Omental fat pad (tissue), 4 donors: ENCODE measurements around the gene ASS1. TPM values are rescaled to one million over a fixed set of nuclear protein-coding genes. Genes with fewer than 3 reads are reported as not detected.
"Not testable (repeated sequence)": the region's sequence is repeated elsewhere in the genome, so short reads cannot be mapped to it uniquely, and the experiment has no call there.

Source experiments
- ATAC-seq: fragments of 150-250 bp; one replicate; pipeline ENCODE4 v1.9.1; 2016; ENCODE audit warnings: mild to moderate bottlenecking, moderate library complexity; ENCODE audit not compliant: low FRiP score
- DNase-seq: peaks from one replicate; pipeline ENCODE4 v3.0.0-alpha.2; 2019; ENCODE audit warnings: low spot score
- CTCF ChIP-seq, 3 donors: fragments of 450-650 bp; IDR thresholded peaks; one replicate each; pipeline ENCODE4 v1.5.1; 2016 to 2017; ENCODE audit warnings: antibody characterized with exemption in 3 of 3, mild to moderate bottlenecking in 3 of 3, moderate library complexity in 2 of 3
- total RNA-seq, 4 donors: library from RNA; depleted of rRNA; stranded (reverse); fragments of >200 nt; gene quantifications; one replicate each; pipeline ENCODE4 v1.1.0, GENCODE V29; 2016

ASS1 gene
- total RNA-seq, 4 donors from 2014 or later = 250 to 621 (median 378) TPM

GRCh38 chr9:130433947-130434262, 10.9 kb upstream of the ASS1 start:
- no peak for TF ChIP-seq CTCF (IDR thresholded peaks at IDR 0.05)
- ATAC-seq = no peak
- no peak for DNase-seq

- DNase-seq, ATAC-seq: not testable (repeated sequence)
Measured at GRCh38 chr9:130434656-130435055, 10.1 kb upstream of the ASS1 start.

GRCh38 chr9:130437011-130437789, 7.6 kb upstream of the ASS1 start:
- ATAC-seq = no peak
- TF ChIP-seq CTCF (IDR thresholded peaks at IDR 0.05) = no peak
- DNase-seq = no peak

- DNase-seq (no peak), ATAC-seq (no peak)
- TF ChIP-seq CTCF (IDR thresholded peaks at IDR 0.05) = no peak
Measured at GRCh38 chr9:130438382-130438981, 6.3 kb upstream of the ASS1 start.

- no peak for ATAC-seq
- no peak for DNase-seq
- TF ChIP-seq CTCF (IDR thresholded peaks at IDR 0.05) = no peak
Measured at GRCh38 chr9:130441031-130441430, 3.7 kb upstream of the ASS1 start.

- TF ChIP-seq CTCF (IDR thresholded peaks at IDR 0.05) = no peak
- ATAC-seq (no peak), DNase-seq (no peak)
Measured at GRCh38 chr9:130442746-130443455, 1.9 kb upstream of the ASS1 start.

- no peak for TF ChIP-seq CTCF (IDR thresholded peaks at IDR 0.05)
- no peak for ATAC-seq
- no peak for DNase-seq
Measured at GRCh38 chr9:130443456-130443801, 1.3 kb upstream of the ASS1 start.
